Activated T-helper 1 cell treated with anti-CD3 and anti-CD28 coated beads, Interleukin-2, amount 50 U/mL, for 16 hours (primary cell): ENCODE data around the gene MINDY2.
"Not testable (repeated sequence)": the region's sequence is repeated elsewhere in the genome, so short reads cannot be mapped to it uniquely, and the experiment has no call there.

Experiments
- DNase-seq, 2 donors: peaks; one replicate each; pipeline ENCODE4 v3.0.0-alpha.2; 2020; ENCODE audit warnings: low read depth in 1 of 2, low spot score in 1 of 2

MINDY2 gene

DNA sequence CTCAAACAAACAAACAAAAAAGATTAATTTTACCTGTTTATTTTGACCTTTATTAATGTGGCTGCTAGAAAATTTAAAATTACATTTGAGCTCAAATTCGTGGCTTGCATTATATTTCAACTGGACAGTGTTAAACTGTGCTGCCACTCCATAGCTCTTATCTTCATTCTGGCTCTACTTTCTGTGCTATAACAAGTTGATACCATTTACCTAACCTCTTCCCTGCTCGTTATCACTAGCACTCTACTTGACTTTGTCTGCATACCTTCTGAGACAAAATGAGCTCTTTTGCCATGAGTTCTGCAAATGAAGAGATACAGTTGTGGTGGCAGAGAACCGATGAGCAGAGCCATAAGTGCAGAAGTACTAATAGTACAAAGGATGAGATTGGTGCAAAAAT lies 26.4 kb downstream of the MINDY2 start:
- no peak for DNase-seq

DNA sequence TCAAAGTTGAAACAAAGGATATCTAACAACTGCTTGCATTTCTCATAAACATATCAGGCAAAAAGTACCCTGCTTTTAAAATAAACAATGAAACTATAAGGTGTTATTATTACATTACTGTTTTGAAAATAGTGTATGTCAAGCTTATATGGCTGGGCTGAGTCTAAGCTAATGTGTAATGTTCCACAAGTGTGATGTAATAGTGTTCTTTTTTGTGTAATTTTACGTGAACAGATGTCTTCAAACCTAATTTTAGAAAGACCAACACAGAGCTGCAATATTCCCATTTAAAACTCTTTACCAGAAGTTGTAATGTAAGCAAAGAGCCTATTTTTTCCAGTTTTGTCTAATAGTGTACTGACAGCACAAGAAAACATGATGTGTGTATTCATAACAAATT lies 34.0 kb downstream of the MINDY2 start:
- no peak for DNase-seq

DNA sequence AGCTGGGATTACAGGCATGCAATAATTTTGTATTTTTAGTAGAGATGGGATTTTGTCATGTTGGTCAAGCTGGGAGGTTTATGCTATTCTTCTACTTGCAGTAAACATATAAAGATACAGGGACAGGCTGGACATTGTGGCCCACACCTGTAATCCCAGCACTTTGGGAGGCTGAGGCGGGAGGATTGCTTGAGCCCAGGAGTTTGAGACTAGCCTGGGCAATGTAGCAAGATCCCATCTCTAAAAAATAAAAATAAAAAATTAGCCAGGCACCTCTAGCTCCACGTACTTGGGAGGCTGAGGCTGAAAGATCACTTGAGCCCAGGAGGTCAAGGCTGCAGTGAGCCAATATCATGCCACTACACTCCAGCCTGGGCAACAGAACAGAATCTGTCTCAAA lies 52.2 kb downstream of the MINDY2 start:
- not testable (repeated sequence) for DNase-seq

DNA sequence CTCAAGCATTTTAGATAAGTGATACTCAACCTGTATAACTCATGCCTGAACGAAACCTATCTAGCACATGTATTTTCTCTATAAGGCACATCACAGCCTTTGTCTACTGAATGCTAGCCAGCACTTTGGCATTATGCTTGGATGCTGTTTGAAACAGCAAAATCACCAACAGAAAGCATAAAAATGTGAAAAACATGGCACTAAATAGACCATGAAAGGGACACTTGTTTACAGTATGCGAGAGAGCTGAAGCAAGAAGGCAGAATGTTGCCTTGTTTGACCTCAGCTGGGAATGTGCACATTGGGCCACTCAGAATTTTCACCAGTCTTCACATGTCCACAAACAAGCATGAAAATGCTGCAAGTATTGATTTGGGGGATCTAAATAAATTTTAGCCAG lies 59.5 kb downstream of the MINDY2 start:
- no peak for DNase-seq

DNA sequence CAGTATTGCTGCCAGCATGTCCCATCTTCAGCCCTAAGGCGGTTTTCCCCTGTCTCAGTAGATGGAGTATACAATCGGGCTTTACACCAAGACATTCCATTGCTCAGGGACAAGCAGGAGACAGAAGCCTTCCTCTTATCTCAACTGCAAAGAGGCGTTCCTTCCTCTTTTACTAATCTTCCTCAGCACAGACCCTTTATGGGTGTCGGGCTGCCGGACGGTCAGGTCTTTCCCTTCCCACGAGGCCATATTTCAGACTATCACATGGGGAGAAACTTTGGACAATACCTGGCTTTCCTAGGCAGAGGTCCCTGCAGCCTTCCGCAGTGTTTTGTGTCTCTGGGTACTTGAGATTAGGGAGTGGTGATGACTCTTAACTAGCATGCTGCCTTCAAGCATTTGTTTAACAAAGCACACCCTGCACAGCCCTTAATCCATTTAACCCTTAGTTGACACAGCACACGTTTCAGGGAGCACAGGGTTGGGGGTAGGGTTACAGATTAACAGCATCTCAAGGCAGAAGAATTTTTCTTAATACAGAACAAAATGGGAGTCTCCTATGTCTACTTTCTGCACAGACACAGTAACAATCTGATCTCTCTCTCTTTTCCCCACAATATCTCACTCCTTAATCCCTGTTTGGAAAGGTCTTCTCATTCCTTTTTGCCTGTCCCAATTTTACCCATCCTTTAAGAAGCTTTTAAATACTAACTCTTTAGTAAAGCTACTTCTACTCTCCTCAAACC lies 62.8 kb downstream of the MINDY2 start:
- not testable (repeated sequence) for DNase-seq

DNA sequence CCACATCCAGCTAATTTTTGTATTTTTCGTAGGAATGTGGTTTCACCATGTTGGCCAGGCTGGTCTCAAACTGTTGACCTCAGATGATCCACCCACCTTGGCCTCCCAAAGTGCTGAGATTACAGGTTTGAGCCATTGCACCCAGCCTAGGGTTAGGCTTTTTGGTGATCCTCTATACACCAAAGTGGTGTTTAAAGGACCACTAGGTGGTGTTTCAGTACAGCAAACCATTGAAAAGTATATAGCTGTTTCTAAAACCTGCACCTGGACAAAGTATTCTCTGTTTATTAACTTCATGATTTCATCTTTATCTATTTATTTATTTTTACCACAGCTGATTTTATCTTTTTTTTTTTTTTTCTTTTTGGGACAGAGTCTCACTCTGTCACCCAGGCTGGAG lies 68.4 kb downstream of the MINDY2 start:
- no peak for DNase-seq

DNA sequence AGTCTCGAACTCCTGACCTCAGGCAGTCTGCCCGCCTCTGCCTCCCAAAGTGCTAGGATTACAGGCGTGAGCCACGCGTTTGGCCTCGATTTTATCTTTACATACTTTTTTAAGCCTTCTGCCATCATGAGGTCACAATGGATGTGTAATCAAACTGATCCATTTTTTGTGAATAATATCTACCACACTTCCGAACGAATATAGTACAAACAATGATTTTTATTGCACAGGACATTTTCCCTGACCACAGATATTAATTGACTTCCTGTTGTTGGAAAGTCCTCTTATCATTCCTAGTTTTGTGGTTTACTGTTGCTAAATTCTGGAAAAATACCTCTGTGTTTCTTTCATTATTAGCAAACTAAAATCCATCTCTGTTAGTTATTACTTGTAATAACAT lies 68.9 kb downstream of the MINDY2 start:
- no peak for DNase-seq

DNA sequence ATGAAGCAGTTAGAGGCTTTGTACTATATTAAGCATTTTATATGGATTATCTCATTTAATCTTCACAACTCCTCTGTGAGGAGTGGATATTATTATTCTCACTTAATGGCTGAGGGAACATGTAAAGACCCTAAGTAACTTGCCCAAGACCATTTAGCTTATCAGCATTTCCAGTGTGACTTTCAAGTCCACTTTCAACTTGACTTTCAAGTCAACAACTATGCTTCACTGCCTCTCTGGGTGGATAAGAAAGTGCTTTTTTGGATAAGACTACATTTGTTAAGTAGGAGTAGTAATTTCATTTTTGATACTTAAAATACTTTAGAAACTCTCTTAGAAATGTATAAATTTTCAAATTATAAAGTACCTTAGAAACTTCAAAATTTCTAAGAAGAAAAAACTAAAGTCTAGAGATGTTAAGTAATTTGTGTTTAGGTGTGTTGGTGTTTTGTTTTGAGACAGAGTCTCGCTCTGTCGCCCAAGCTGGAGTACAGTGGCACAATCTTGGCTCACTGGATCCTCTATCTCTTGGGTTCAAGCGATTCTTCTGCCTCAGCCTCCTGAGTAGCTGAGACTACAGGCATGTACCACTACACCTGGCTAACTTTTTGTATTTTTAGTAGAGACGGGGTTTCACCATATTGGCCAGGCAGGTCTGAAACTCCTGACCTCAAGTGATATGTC lies 71.8 kb downstream of the MINDY2 start:
- no peak for DNase-seq

DNA sequence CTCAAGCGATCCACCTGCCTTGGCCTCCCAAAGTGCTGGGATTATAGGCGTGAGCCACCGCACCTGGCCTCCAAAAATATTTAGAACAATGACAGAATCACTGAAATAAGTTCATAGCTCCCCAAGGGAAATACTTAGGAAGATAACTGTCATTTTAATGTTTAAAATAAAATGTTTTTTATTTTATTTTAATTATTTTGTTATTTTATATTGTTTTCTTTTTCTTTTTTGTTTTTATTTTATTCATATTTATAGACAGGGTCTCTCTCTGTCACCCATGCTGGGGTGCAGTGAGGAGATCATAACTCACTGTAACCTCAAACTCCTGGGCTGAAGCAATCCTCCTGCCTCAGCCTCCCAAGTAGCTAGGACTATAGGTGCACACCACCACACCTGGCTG lies 80.1 kb downstream of the MINDY2 start:
- not testable (repeated sequence) for DNase-seq

DNA sequence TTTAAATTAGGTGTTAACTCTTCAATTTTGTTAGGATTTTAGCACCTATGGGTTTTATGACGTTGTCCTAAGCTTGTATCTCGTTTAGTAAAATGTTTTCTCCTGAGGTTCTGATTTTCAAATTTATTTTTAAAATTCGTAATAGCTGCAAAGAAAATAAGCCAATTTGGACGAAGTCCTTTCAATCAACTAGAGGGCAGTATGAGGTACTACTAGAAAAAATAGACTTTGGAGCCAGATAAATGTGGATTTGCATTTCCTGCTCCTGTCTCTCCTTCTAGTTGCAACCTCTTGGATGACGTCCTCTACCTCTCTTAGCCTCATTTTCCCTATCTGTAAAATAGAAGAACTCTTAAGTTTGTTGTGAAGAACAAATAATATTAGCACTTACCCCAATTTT lies 81.2 kb downstream of the MINDY2 start:
- no peak for DNase-seq

DNA sequence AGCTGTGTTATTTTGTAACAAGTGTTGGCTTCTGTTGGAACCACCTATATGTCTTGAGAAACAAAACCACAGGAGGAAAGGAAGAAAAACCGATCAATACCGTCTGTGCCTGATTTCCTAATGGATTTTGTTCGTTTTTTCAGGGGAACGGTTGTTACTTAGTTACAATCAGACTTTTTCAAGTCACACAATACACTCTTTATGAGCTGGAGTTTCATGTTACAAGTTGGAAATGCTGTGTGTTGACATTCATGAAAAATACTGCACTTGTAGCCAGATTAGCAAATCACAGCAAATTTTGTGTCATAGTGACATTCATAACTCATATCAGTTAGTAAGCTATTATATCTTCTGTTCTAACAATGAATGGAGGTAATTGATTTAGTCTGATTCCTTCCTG lies 83.5 kb downstream of the MINDY2 start:
- DNase-seq: no peak

DNA sequence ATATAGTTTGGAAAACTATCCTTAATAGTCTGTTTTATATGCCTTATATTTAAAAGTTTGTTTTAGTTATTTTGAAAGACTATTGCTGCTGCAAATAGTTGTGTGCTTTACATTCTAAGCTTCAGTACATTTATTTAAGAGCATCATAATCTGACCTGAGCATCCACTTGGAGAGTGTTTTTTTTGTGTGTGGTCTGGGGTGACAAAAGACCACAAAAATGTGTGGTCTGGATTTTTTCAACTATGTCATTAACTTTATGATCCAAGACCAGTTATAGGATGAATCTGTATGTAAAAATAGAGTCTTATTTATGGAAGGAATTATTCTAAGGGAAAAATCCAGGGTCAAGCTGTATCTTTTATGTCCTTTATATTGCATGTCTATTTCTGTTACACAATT lies 85.0 kb downstream of the MINDY2 start:
- no peak for DNase-seq

DNA sequence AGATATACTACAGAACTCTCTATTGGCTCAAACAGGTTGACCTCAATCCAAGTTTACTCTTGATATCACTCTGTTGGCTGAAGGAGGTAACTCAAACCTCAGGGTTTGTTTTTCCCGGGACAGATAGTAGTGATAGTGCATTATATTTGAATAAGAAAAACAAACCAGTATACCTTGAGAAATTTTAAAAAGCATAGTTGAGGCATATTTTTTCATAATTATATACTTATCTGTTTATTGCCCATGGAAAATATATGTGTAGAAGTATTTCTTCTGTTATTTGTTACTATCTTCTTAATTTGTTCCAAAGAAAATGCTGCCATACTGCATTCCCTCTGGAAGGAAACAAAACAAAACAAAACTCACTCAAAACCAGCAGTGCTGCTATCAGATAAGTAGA lies 85.5 kb downstream of the MINDY2 start:
- DNase-seq: not testable (repeated sequence)

DNA sequence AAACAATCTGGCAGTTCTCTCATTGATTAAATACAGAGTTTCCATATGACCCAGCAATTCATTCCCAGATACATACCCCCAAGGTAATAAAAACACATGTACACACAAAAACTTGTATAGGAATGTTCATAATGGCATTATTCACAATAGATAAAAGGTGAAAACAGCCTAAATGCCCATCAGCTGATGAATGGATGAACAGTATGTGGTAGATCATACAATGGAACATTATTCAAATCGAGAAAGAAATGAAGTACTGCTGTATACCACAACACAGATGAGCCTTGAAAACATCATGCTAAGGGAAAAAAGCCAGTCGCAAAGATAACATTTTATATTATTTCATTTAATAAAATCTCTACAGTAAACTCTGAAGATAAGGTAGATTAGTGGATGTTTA lies 91.2 kb downstream of the MINDY2 start:
- no peak for DNase-seq

DNA sequence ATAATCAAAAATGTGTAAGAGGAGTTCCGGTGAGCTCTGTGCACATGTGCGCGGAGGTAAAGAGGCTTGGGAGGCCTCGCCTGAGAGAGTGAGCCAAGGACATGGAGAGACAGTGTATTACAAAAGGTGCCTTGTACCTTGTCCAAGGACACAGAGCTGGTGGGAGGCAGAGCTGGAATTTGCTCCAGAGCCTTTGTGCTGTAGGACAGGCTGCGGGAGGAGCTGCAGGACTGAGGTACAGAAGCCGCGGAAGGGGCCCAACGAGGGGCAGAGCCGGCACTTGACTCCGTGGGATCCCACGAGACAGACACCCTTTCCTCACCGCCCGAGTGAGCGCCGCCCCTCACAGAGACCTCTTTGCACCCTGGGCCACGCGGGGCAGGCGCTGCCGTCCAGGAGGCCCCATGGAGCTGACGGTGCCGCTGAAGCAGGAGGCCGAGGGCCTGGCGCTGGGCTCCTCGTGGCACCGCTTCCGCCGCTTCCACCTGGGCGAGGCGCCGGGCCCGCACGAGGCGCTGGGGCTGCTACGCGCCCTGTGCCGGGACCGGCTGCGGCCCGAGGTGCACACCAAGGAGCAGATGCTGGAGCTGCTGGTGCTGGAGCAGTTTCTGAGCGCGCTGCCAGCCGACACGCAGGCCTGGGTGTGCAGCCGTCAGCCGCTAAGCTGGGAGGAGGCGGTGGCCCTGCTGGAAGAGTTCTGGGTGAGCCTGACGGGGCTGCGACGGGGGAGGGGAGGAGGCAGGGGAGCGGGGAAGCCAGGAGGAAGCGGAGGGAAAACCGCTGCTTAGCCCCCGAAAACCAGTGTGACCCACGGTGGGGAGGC lies 93.7 kb downstream of the MINDY2 start:
- no peak for DNase-seq

DNA sequence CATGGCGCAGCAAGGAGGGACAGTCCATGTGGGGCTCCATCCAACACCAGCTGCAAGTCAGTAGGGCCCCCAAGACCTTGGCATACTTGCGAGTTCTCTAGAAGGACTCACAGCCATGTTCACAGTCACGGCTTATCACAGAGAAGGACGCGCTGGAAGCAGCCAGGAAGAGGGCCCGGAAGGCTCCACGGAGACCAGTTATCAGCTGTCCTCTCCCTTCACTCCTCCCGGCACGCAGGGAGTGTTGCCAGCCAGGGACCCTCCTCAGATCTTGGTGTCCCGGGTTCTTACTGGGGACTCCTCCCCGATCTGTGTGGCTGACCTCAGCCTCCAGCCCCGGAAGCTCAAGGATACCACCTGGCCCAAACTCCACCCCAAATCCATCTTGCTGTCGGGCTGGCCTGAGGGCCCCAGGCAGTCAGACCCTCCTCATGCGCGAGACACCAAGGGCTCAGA lies 94.4 kb downstream of the MINDY2 start:
- no peak for DNase-seq

DNA sequence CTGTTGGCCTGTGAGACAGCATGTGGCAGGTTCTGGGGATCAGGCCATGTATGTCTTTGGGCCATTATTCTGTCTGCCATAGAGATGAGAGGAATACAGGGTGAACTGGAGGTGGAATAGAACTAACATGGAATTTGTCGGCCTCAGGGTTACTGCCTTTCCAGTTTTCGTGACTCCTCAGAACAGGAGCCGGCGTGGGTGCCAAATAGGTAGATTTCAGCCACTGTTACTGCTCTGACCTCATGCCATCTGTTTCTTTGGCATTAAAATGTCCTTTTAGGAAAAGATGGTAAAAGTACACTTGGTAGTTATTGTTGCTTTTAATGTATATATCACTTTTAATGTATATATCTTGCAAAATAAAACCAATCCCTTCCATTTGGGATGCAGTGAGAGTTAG lies 96.8 kb downstream of the MINDY2 start:
- no peak for DNase-seq

DNA sequence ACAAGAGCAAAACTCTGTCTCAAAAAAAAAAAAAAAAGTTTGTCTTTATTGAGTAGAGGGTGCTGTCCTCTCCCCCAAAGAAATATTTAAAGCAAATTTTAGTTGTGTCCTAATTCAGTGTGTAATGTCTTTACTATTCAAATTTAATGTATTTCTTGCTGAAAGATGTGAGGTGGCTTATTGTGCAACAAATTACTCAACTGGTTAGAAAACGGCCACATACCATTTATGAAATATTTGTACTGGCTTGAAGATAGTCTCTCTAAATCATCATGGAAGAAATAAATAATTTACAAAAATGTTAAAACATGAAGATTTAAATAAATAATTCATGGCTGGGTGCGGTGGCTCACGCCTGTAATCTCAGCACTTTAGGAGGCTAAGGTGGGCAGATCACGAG lies 99.3 kb downstream of the MINDY2 start:
- no peak for DNase-seq

DNA sequence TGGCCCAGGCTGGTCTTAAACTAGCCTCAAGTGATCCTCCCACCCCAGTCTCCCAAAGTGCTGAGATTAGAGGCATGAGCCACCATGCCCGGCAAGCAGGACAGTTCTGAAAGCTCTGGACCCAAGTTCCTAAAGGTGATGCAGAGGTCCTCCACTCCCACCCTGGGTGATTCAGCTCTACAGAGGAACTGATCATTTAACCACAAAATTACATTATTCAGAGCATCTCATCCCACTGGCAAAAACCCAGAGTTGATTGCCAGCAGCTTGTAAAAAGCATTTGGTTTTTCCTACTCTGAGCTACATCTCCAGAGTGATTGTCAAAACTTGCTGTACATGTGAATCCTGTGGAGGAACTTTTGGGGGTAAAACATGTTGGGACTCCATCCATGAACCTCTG lies 102.2 kb downstream of the MINDY2 start:
- DNase-seq: no peak

DNA sequence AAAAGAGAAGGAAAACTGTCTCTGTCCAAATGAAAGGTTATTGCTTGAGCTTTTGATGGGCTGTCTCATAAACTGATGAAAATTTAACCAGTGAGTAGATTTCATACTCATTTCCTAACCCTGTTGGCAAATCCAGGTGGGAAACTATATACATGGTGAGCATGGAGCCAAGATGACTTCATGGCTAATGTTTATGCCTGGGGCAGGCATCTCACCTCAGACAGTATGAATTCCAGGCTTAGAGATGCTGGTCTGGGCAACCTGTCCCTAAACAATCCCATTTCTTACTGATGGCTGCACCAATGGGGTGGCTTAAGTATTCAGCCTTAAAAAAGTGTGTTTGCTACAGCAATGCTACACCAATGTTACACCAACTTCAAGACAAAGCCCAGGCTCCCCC lies 104.2 kb downstream of the MINDY2 start:
- DNase-seq: no peak

DNA sequence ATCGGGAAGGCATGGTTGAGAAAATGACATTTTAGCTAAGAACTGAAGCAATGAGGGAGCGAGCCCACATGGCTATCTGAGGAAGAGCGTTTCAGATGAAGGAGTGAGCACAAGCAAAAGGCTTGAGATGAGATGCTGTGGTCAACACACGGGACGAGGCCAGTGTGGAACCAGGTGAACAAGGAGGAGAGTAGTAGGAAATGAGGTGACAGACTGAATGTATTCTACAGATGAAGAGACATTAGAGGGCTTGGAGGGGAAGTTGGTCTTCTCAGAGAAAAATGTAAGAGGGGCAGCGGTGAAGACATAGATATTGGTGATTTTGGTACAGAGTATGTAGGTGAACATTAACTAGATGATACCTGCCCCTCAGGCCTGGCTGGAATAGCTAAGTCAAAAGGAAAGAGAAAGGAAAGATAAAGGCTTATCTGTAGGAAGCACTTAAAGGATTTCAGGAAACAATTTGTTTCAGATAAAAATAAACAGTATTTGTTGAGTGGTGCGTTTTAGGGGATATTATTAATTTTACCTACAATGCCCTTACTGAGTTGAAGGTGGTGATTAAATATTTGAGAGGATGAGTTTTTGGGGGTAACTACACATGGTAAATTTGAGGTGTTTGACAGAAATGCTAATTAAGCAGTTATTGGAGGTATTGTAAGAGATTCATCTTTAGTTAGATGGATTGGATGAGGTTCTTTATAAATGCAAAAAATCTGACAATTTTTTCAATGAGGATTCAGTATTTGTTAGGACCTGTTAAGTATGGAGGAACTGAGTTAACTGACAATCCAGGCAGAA lies 105.4 kb downstream of the MINDY2 start:
- DNase-seq: no peak
